Keratinocyte (primary cell): ENCODE data around the gene STK33. TPM values are rescaled to one million over a fixed set of nuclear protein-coding genes. Genes with fewer than 3 reads are reported as not detected.
A peak's percentile ranks its signal among the peaks of the same experiment; 100 is the strongest.

ENCODE experiments used
- DNase-seq: peaks from one replicate; pipeline ENCODE4 v3.0.0-alpha.2; 2011; ENCODE audit warnings: low read depth, missing footprints, low spot score
- FAIRE-seq: peaks from 2 replicates; lab custom pipeline; 2011; peaks lifted over from hg19 to GRCh38; lab: Jason Lieb, UNC
- H2AFZ ChIP-seq: 2 replicates; pipeline ENCODE4 v1.6.0; 2012; ENCODE audit warnings: low read length, control low read depth, inconsistent platforms; ENCODE audit not compliant: control insufficient read depth
- H3K27ac ChIP-seq: 2 replicates; pipeline ENCODE4 v1.5.1; 2011; ENCODE audit warnings: low read length; ENCODE audit not compliant: control insufficient read depth, insufficient read depth
- H3K27me3 ChIP-seq: 3 replicates; pipeline ENCODE4 v1.6.0; 2011; ENCODE audit warnings: low read length; ENCODE audit not compliant: control insufficient read depth, insufficient read depth; ENCODE audit errors: extremely low read depth
- H3K36me3 ChIP-seq, 2 experiments: 2 replicates in 1 of 2; 3 replicates in 1 of 2; pipeline ENCODE4 v1.5.1; 2011; ENCODE audit warnings: low read length in 2 of 2, mild to moderate bottlenecking in 1 of 2; ENCODE audit not compliant: control insufficient read depth in 2 of 2, insufficient read depth in 2 of 2; ENCODE audit errors: extremely low read depth in 1 of 2
- H3K4me1 ChIP-seq: 3 replicates; pipeline ENCODE4 v1.5.1; 2011; ENCODE audit warnings: low read length; ENCODE audit not compliant: control insufficient read depth, insufficient read depth; ENCODE audit errors: extremely low read depth
- H3K4me2 ChIP-seq: 3 replicates; pipeline ENCODE4 v1.6.0; 2011; ENCODE audit warnings: low read depth, low read length; ENCODE audit not compliant: control insufficient read depth, insufficient read depth; ENCODE audit errors: extremely low read depth
- H3K4me3 ChIP-seq, 3 experiments: fragments of 200-600 bp in 1 of 3; sonication (generic) in 1 of 3; 2 replicates in 2 of 3; 3 replicates in 1 of 3; pipeline ENCODE4 v1.5.1; 2011 to 2016; ENCODE audit warnings: low read length in 3 of 3, mild to moderate bottlenecking in 3 of 3, control low read depth in 2 of 3, inconsistent platforms in 1 of 3, low read depth in 1 of 3, mixed read lengths in 1 of 3, mixed run types in 1 of 3, moderate library complexity in 1 of 3; ENCODE audit not compliant: control insufficient read depth in 2 of 3, insufficient read depth in 2 of 3; ENCODE audit errors: extremely low read depth in 1 of 3
- H3K79me2 ChIP-seq: 2 replicates; pipeline ENCODE4 v1.6.0; 2012; ENCODE audit warnings: low read length; ENCODE audit not compliant: control insufficient read depth, insufficient read depth
- H3K9ac ChIP-seq: 3 replicates; pipeline ENCODE4 v1.6.0; 2011; ENCODE audit warnings: low read length; ENCODE audit not compliant: control insufficient read depth, insufficient read depth; ENCODE audit errors: extremely low read depth
- H3K9me1 ChIP-seq: 3 replicates; pipeline ENCODE4 v1.6.0; 2011; ENCODE audit warnings: low read length; ENCODE audit not compliant: control insufficient read depth, insufficient read depth; ENCODE audit errors: extremely low read depth
- H3K9me3 ChIP-seq: 2 replicates; pipeline ENCODE4 v1.5.1; 2012; ENCODE audit warnings: low read depth, low read length; ENCODE audit not compliant: control insufficient read depth
- H4K20me1 ChIP-seq: 3 replicates; pipeline ENCODE4 v1.6.0; 2011; ENCODE audit warnings: low read length; ENCODE audit not compliant: control insufficient read depth, insufficient read depth; ENCODE audit errors: extremely low read depth
- EZH2 ChIP-seq: IDR thresholded peaks from one replicate; pipeline ENCODE4 v1.6.1; 2012; ENCODE audit warnings: inconsistent platforms, mild to moderate bottlenecking, low read length, moderate library complexity
- dilution Hi-C: fragments of 300-500 bp; cut with MboI; formaldehyde crosslinking; loops from one replicate; pipeline ENCODE4 v1.7.0; 2020; ENCODE audit warnings: low sequenced_read_pairs; ENCODE audit not compliant: extremely low pct_ligation_motif_present
- polyA plus RNA-seq, 5 experiments: library from polyadenylated mRNA; depleted of rRNA in 3 of 5; stranded (reverse) in 3 of 5; stranded (forward) in 1 of 5; unstranded in 1 of 5; fragments of >200 nt; gene quantifications; 1 replicate in 1 of 5; 2 replicates in 3 of 5; 3 replicates in 1 of 5; pipeline versions ENCODE4 v1.2.1 to v1.2.3, GENCODE V29; 2011 to 2012; ENCODE audit warnings: missing spikeins in 2 of 5, low read depth in 1 of 5, low replicate concordance in 1 of 5
- TF ChIP-seq, protein P1 (sequence below), 3 experiments: IDR thresholded peaks in 1 of 3; conservative IDR thresholded peaks in 1 of 3; optimal IDR thresholded peaks in 1 of 3; 2 replicates in 2 of 3; 3 replicates in 1 of 3; pipeline versions ENCODE3 to v1.5.1; 2011; ENCODE audit warnings: low read length in 3 of 3, mild to moderate bottlenecking in 3 of 3, moderate library complexity in 2 of 3, control low read depth in 1 of 3, inconsistent platforms in 1 of 3; ENCODE audit not compliant: insufficient read depth in 2 of 3; ENCODE audit errors: extremely low read depth in 1 of 3

The STK33 gene
- polyA plus RNA-seq, 1 donor (not counting 4 experiments of a cell fraction or from before 2014, with no cell fraction given) = 0.05 TPM

GRCh38 chr11:8387693-8388092, 206.3 kb downstream of the STK33 start:
- H2AFZ ChIP-seq = no peak overlapping the region
- no peak overlapping the region for H3K27ac ChIP-seq
- dilution Hi-C loops = no loop called here
- no peaks in the 10 kb centered on the region for H3K79me2 ChIP-seq
- H4K20me1 ChIP-seq = no peaks in the 10 kb centered on the region
- TF ChIP-seq, protein P1, sequence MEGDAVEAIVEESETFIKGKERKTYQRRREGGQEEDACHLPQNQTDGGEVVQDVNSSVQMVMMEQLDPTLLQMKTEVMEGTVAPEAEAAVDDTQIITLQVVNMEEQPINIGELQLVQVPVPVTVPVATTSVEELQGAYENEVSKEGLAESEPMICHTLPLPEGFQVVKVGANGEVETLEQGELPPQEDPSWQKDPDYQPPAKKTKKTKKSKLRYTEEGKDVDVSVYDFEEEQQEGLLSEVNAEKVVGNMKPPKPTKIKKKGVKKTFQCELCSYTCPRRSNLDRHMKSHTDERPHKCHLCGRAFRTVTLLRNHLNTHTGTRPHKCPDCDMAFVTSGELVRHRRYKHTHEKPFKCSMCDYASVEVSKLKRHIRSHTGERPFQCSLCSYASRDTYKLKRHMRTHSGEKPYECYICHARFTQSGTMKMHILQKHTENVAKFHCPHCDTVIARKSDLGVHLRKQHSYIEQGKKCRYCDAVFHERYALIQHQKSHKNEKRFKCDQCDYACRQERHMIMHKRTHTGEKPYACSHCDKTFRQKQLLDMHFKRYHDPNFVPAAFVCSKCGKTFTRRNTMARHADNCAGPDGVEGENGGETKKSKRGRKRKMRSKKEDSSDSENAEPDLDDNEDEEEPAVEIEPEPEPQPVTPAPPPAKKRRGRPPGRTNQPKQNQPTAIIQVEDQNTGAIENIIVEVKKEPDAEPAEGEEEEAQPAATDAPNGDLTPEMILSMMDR (optimal IDR thresholded peaks at IDR 0.05 in 1 of 3, IDR thresholded peaks at IDR 0.05 in 1 of 3, conservative IDR thresholded peaks at IDR 0.05 in 1 of 3; ENCODE audit: extremely low read depth in 1 of 3, insufficient read depth in 2 of 3, low read length in 3 of 3) = no peak
- TF ChIP-seq EZH2 = no peak
- no peak overlapping the region for H3K4me2 ChIP-seq
- no peak for FAIRE-seq
- H3K4me1 ChIP-seq = no peaks in the 10 kb centered on the region
- H3K9me3 ChIP-seq = no peaks in the 10 kb centered on the region
- no peak for DNase-seq
- H3K4me3 ChIP-seq = no peak overlapping the region
- H3K36me3 ChIP-seq = no peaks in the 10 kb centered on the region
- no peak overlapping the region for H3K9ac ChIP-seq
- no peaks in the 10 kb centered on the region for H3K9me1 ChIP-seq
- no peaks in the 10 kb centered on the region for H3K27me3 ChIP-seq

GRCh38 chr11:8387141-8387540, 206.9 kb downstream of the STK33 start:
- no peaks in the 10 kb centered on the region for H3K9me1 ChIP-seq
- no peaks in the 10 kb centered on the region for H3K27me3 ChIP-seq
- no peaks in the 10 kb centered on the region for H3K4me1 ChIP-seq
- no peaks in the 10 kb centered on the region for H3K36me3 ChIP-seq
- H2AFZ ChIP-seq = no peak overlapping the region
- H3K4me3 ChIP-seq = no peak overlapping the region
- no peak for DNase-seq
- no peak overlapping the region for H3K9ac ChIP-seq
- dilution Hi-C loops = no loop called here
- TF ChIP-seq, protein P1 (optimal IDR thresholded peaks at IDR 0.05 in 1 of 3, IDR thresholded peaks at IDR 0.05 in 1 of 3, conservative IDR thresholded peaks at IDR 0.05 in 1 of 3; ENCODE audit: extremely low read depth in 1 of 3, insufficient read depth in 2 of 3, low read length in 3 of 3) = no peak
- no peak for TF ChIP-seq EZH2
- no peak overlapping the region for H3K4me2 ChIP-seq
- no peaks in the 10 kb centered on the region for H3K9me3 ChIP-seq
- H4K20me1 ChIP-seq = no peaks in the 10 kb centered on the region
- FAIRE-seq = peak; percentile 34
- H3K27ac ChIP-seq = no peak overlapping the region
- no peaks in the 10 kb centered on the region for H3K79me2 ChIP-seq
